Esophagus squamous epithelium (tissue), 4 donors: Measurements from ENCODE around the gene ADCY6.

Source experiments
- POLR2A ChIP-seq, 4 donors: fragments of 450-650 bp; IDR thresholded peaks; one replicate each; pipeline ENCODE4 v1.6.1; 2017; ENCODE audit warnings: antibody characterized with exemption in 4 of 4, mild to moderate bottlenecking in 4 of 4, moderate library complexity in 3 of 4
- TF ChIP-seq, protein P1 (sequence below), 6 experiments: fragments of 450-650 bp in 4 of 6; fragments of 200-600 bp in 2 of 6; sonication (generic) in 2 of 6; IDR thresholded peaks; one replicate each; pipeline ENCODE4 v1.5.1; 2016 to 2019; ENCODE audit warnings: antibody characterized with exemption in 6 of 6, mild to moderate bottlenecking in 4 of 6, moderate library complexity in 4 of 6

DNA sequence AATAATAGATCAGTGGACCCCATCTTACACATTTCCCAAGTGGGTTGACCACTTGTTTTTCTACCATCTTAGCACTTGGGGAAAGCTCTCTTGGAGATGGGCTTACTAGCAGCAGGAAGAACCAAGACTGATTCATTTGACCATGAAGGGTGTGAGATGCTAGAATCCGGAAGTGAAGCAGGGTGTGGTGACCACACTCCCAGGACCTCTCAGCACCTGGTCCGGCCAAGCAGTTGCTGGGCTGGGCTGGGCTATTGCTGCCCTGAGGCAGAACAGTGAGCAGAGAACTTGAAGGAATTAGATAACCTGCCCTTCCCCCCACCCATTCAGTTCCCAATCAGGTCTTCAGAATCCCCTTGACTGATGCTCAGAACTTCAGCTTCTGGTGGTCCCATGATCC is 24.4 kb downstream of the ADCY6 start:
- no peak for TF ChIP-seq POLR2A (IDR thresholded peaks at IDR 0.05)
- TF ChIP-seq, protein P1, sequence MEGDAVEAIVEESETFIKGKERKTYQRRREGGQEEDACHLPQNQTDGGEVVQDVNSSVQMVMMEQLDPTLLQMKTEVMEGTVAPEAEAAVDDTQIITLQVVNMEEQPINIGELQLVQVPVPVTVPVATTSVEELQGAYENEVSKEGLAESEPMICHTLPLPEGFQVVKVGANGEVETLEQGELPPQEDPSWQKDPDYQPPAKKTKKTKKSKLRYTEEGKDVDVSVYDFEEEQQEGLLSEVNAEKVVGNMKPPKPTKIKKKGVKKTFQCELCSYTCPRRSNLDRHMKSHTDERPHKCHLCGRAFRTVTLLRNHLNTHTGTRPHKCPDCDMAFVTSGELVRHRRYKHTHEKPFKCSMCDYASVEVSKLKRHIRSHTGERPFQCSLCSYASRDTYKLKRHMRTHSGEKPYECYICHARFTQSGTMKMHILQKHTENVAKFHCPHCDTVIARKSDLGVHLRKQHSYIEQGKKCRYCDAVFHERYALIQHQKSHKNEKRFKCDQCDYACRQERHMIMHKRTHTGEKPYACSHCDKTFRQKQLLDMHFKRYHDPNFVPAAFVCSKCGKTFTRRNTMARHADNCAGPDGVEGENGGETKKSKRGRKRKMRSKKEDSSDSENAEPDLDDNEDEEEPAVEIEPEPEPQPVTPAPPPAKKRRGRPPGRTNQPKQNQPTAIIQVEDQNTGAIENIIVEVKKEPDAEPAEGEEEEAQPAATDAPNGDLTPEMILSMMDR (IDR thresholded peaks at IDR 0.05) = no peak
